DND-41 (cell line): Measurements from ENCODE around the gene KRT83.

Experiments used
- ATAC-seq: fragments of 200-7000 bp; cut with Tn5 transposase; 3 replicates; pipeline ENCODE4 v1.9.1; 2021; ENCODE audit warnings: low read depth; ENCODE audit not compliant: insufficient read depth
- DNase-seq: peaks from one replicate; pipeline ENCODE4 v3.0.0-alpha.2; 2020
- H2AFZ ChIP-seq: 2 replicates; pipeline ENCODE4 v1.6.0; 2012; ENCODE audit warnings: low read depth, low read length
- H3K27ac ChIP-seq: 2 replicates; pipeline ENCODE4 v1.5.1; 2012; ENCODE audit warnings: low read length, inconsistent platforms
- H3K27me3 ChIP-seq: fragments of 200-600 bp; sonication (generic); 2 replicates; pipeline ENCODE4 v1.6.0; 2012; ENCODE audit warnings: low read length, mild to moderate bottlenecking, inconsistent platforms; ENCODE audit not compliant: insufficient read depth, poor library complexity
- H3K36me3 ChIP-seq: 2 replicates; pipeline ENCODE4 v1.5.1; 2012; ENCODE audit warnings: low read length, inconsistent platforms; ENCODE audit not compliant: insufficient read depth
- H3K4me1 ChIP-seq: 2 replicates; pipeline ENCODE4 v1.5.1; 2012; ENCODE audit warnings: mild to moderate bottlenecking, low read length; ENCODE audit not compliant: insufficient read depth
- H3K4me2 ChIP-seq: 2 replicates; pipeline ENCODE4 v1.6.0; 2012; ENCODE audit warnings: mild to moderate bottlenecking, moderate library complexity, low read length, inconsistent platforms; ENCODE audit not compliant: insufficient read depth
- H3K4me3 ChIP-seq, 2 experiments: fragments of 200-600 bp in 1 of 2; shearing (Covaris generic) in 1 of 2; 2 replicates each; pipeline ENCODE4 v1.5.1; 2012 to 2016; ENCODE audit warnings: inconsistent platforms in 2 of 2, low read length in 2 of 2, mild to moderate bottlenecking in 2 of 2, low read depth in 1 of 2, moderate library complexity in 1 of 2
- H3K79me2 ChIP-seq: 2 replicates; pipeline ENCODE4 v1.6.0; 2012; ENCODE audit warnings: low read length, inconsistent platforms; ENCODE audit not compliant: insufficient read depth
- H3K9ac ChIP-seq: 2 replicates; pipeline ENCODE4 v1.6.0; 2012; ENCODE audit warnings: low read depth, mild to moderate bottlenecking, inconsistent platforms, low read length, moderate library complexity
- H3K9me3 ChIP-seq: 2 replicates; pipeline ENCODE4 v1.5.1; 2012; ENCODE audit warnings: low read length, moderate library complexity, mild to moderate bottlenecking, inconsistent platforms; ENCODE audit not compliant: insufficient read depth, severe bottlenecking
- H4K20me1 ChIP-seq: 2 replicates; pipeline ENCODE4 v1.6.0; 2012; ENCODE audit warnings: low read length; ENCODE audit not compliant: insufficient read depth
- EZH2 ChIP-seq: IDR thresholded peaks from 3 replicates; pipeline ENCODE4 v1.6.1; 2012; ENCODE audit warnings: borderline replicate concordance, low read depth, mild to moderate bottlenecking, moderate library complexity, low read length, inconsistent platforms; ENCODE audit not compliant: severe bottlenecking
- TF ChIP-seq, protein P1 (sequence below): IDR thresholded peaks from 2 replicates; pipeline ENCODE4 v1.5.1; 2012; ENCODE audit warnings: borderline replicate concordance, low read length, moderate library complexity, mild to moderate bottlenecking; ENCODE audit not compliant: poor library complexity, severe bottlenecking; ENCODE audit errors: extremely low read depth

KRT83 gene

DNA sequence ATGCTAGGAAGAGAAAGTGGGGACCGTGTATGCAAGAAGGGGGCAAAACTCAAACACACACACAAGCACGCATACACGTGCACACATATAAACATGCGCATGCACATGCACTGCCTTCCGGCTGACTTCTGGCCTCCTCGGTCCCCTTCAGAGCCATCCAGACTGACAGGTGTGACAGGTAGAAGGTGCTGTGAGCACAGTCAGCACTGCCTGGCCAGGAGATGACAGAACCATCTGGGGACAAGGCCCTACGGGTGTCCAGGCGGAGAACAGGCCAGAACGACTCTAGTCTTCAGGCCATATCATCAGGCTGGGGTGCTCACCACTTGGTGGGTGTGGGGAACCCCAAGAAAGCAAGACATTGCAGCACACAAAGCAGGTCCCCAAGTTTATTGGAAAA is 7.3 kb downstream of the KRT83 start:
- Histone ChIP-seq H3K4me1 (no peaks in the 10 kb centered on the region), H3K27ac (no peak overlapping the region), H3K4me2 (no peak overlapping the region), H3K9me3 (no peaks in the 10 kb centered on the region), H3K9ac (no peak overlapping the region), H3K4me3 (no peak overlapping the region), H3K36me3 (no peaks in the 10 kb centered on the region), H4K20me1 (no peaks in the 10 kb centered on the region; the same call in 1 of the 2 replicates), H3K79me2 (no peaks in the 10 kb centered on the region), H3K27me3 (peaks cover 15% of the 10 kb centered on the region), H2AFZ (no peak overlapping the region)
- no peak for ATAC-seq
- no peak for DNase-seq
- TF ChIP-seq, protein P1, sequence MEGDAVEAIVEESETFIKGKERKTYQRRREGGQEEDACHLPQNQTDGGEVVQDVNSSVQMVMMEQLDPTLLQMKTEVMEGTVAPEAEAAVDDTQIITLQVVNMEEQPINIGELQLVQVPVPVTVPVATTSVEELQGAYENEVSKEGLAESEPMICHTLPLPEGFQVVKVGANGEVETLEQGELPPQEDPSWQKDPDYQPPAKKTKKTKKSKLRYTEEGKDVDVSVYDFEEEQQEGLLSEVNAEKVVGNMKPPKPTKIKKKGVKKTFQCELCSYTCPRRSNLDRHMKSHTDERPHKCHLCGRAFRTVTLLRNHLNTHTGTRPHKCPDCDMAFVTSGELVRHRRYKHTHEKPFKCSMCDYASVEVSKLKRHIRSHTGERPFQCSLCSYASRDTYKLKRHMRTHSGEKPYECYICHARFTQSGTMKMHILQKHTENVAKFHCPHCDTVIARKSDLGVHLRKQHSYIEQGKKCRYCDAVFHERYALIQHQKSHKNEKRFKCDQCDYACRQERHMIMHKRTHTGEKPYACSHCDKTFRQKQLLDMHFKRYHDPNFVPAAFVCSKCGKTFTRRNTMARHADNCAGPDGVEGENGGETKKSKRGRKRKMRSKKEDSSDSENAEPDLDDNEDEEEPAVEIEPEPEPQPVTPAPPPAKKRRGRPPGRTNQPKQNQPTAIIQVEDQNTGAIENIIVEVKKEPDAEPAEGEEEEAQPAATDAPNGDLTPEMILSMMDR, result no peak
- TF ChIP-seq EZH2, result no peak

DNA sequence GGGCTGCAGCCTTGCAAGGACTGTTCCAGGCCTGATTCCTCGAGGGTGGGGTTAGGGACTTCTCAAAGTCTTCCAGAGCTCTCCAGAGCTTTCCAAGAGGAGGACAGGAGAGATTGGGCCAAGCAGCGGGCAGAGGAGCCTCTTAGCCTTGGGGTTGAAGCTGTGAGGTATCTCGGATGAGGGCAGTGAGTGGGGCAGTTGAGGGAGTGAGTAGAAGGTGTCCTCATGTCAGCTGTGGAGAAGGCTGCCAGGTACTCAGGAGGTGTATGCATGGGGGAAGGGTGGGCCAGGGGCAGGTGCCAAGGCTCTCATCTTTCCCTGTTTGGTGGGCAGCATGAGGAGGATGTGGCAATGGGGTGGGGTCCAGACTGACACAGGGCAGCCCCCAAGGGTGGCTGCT is 7.7 kb downstream of the KRT83 start:
- H3K27ac ChIP-seq, result no peak overlapping the region
- peaks cover 16% of the 10 kb centered on the region for H3K27me3 ChIP-seq
- TF ChIP-seq, protein P1, result no peak

DNA sequence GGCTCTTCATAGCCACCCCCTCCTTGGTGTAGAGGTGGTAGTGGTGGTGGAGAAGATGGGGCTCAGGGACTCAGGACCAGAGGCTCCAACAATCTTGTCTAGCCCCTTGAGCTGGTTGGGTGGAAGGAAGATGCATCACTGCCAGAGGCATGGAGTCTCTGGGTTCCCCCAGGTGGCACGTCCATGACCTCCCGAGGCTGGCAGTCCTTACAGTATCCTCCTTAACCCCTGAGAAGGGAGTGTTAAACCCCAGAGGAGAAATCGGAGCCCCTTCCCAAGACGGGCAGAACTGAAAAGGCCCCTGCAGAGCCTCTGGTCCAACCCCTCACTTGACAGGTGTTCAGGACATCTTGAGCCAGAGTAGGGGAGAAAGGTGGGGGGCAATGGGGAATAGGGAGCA is 9.1 kb downstream of the KRT83 start:
- Histone ChIP-seq H3K79me2 (no peaks in the 10 kb centered on the region), H2AFZ (no peak overlapping the region), H3K4me2 (no peak overlapping the region), H3K4me3 (no peak overlapping the region), H3K27me3 (peaks cover 16% of the 10 kb centered on the region), H3K4me1 (no peaks in the 10 kb centered on the region), H3K36me3 (no peaks in the 10 kb centered on the region), H3K27ac (no peak overlapping the region), H3K9ac (no peak overlapping the region), H4K20me1 (no peaks in the 10 kb centered on the region; the same call in 1 of the 2 replicates), H3K9me3 (no peaks in the 10 kb centered on the region)
- TF ChIP-seq, protein P1, result no peak
- DNase-seq, result no peak
- no peak for ATAC-seq

More for the DNA sequence above, 7.7 kb downstream of the KRT83 start:
- DNase-seq (no peak), ATAC-seq (no peak)
- Histone ChIP-seq H3K4me1 (no peaks in the 10 kb centered on the region), H3K4me3 (no peak overlapping the region), H3K36me3 (no peaks in the 10 kb centered on the region), H3K79me2 (no peaks in the 10 kb centered on the region), H4K20me1 (no peaks in the 10 kb centered on the region; the same call in 1 of the 2 replicates), H3K4me2 (no peak overlapping the region), H2AFZ (no peak overlapping the region), H3K9me3 (no peaks in the 10 kb centered on the region), H3K9ac (no peak overlapping the region)

DNA sequence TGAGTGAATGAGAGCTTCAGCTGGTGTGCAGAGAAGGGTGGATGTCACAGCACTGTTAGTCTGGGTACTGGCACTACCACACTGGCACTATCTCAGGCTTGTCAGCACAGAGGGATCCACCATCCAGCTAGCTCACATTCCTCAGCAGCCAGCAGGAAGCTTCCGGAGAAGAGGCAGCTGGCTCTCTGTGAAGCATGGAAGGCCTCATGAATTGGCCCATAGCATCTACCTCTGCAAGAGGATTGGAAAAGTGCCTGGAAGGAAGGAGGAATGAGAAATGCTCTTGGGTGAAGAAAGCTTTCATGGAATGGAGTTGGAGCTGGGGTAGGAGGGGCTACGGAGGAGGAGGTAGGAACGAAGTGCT is 9.9 kb downstream of the KRT83 start:
- no peak overlapping the region for H3K4me2 ChIP-seq
- H4K20me1 ChIP-seq, result no peaks in the 10 kb centered on the region; the same call in 1 of the 2 replicates
- no peak overlapping the region for H3K27ac ChIP-seq
- H3K9ac ChIP-seq, result no peak overlapping the region
- no peaks in the 10 kb centered on the region for H3K4me1 ChIP-seq
- H3K27me3 ChIP-seq, result peaks cover 16% of the 10 kb centered on the region
- no peak overlapping the region for H3K4me3 ChIP-seq
- ATAC-seq, result no peak
- no peak for DNase-seq
- H2AFZ ChIP-seq, result no peak overlapping the region
- no peak for TF ChIP-seq EZH2
- TF ChIP-seq, protein P1, result no peak
- H3K9me3 ChIP-seq, result no peaks in the 10 kb centered on the region
- H3K36me3 ChIP-seq, result no peaks in the 10 kb centered on the region
- H3K79me2 ChIP-seq, result no peaks in the 10 kb centered on the region
